ENCODE results near the gene GALNT17.
"Not testable (repeated sequence)": the region's sequence is repeated elsewhere in the genome, so short reads cannot be mapped to it uniquely, and the experiment has no call there.

GALNT17 gene

DNA sequence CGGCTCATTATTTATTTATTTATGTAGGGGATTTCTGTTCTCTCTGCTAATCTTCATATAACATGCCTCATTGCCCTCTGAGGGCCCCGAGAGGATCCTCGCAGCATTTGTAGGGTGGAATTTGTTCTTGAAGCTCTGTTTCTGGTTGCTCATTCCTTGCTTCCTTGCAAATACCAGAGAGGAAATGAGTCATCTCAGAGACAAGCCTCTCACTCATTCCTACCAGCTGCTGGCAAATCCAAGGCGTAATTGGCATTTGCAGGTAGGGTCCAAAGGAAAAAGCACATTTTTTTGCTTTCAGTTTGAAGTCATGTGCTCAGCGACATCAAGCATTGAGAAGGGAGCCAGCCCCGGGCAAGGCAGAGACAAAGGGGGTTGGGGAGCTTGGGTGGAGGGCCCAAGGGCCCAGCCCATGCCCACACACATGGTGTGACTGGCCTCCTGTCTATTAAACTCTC is 501.6 kb downstream of the GALNT17 start:
- Histone ChIP-seq H3K9me3 (ENCODE audit: control insufficient read depth, low read depth, low read length) (no peaks in the 10 kb centered on the region), H3K4me1 (ENCODE audit: control insufficient read depth, low read depth, low read length) (peaks cover 12% of the 10 kb centered on the region), H3K4me3 (ENCODE audit: low read length) (no peak overlapping the region), H3K36me3 (ENCODE audit: control insufficient read depth, low read depth, low read length) (no peaks in the 10 kb centered on the region), H3K27me3 (ENCODE audit: control insufficient read depth, insufficient read depth, low read length) (no peaks in the 10 kb centered on the region), H3K27ac (ENCODE audit: low read length) (no peak overlapping the region), H3K9ac (ENCODE audit: low read length) (no peak overlapping the region)

DNA sequence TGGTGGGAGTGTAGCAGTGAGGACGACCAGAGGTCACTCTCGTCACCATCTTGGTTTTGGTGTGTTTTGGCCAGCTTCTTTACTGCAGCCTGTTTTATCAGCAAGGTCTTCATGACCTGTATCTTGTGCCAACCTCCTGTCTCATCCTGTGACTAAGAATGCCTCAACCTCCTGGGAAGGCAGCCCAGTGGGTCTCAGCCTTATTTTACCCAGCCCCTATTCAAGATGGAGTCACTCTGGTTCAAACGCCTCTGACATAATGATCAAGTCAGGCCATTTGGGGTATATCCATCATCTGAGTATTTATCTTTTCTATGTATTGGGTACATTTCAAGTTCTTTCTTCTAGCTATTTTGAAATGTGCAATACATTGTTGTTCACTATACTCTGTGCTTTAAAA is 503.9 kb downstream of the GALNT17 start:
- H3K4me3 ChIP-seq (ENCODE audit: low read length); H3K36me3 ChIP-seq (ENCODE audit: control insufficient read depth, low read depth, low read length); H3K27ac ChIP-seq (ENCODE audit: low read length); H3K9ac ChIP-seq (ENCODE audit: low read length); H3K9me3 ChIP-seq (ENCODE audit: control insufficient read depth, low read depth, low read length); H3K27me3 ChIP-seq (ENCODE audit: control insufficient read depth, insufficient read depth, low read length): not testable (repeated sequence)
- peaks cover 12% of the 10 kb centered on the region for H3K4me1 ChIP-seq (ENCODE audit: control insufficient read depth, low read depth, low read length)

DNA sequence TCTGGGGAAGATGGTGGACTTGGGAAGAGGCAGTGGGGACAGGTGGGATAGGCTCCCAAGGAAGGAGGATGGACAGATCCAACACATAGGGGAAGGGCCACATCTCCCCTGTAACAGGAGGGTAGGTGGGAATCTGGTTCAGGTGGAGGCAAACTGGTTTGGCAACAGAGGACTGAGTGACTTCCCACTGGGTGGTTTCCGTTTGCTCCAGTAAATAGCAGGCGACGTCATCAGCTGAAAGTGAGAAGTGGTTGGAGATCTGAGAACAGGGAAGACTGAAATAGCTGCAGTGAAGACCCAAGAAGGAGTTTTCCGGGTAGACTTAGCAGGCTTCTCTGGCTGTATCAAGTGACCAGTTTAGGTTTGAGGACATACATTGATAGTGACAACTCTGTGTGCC is 504.4 kb downstream of the GALNT17 start:
- Histone ChIP-seq H3K9me3 (ENCODE audit: control insufficient read depth, low read depth, low read length) (no peaks in the 10 kb centered on the region), H3K27ac (ENCODE audit: low read length) (no peak overlapping the region), H3K4me1 (ENCODE audit: control insufficient read depth, low read depth, low read length) (peaks cover 12% of the 10 kb centered on the region), H3K36me3 (ENCODE audit: control insufficient read depth, low read depth, low read length) (no peaks in the 10 kb centered on the region), H3K9ac (ENCODE audit: low read length) (no peak overlapping the region), H3K27me3 (ENCODE audit: control insufficient read depth, insufficient read depth, low read length) (no peaks in the 10 kb centered on the region), H3K4me3 (ENCODE audit: low read length) (no peak overlapping the region)

DNA sequence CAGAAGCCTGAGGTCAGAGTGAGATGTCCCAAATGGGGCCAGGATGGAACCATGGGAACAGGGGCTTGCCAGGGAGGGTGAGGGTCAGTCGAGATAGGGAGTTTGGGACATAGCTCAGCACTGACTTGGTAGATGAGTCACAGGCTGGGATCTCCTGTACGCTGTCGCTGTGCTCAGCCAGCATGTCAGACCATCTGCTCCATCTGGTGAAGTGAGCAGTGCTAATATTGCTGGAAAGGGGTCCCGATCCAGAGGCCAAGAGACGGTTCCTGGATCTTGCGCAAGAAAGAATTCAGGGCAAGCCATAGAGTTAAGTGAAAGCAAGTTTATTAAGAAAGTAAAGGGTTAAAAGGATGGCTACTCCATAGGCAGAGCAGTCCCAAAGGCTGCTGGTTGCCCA is 505.6 kb downstream of the GALNT17 start:
- H3K9me3 ChIP-seq (ENCODE audit: control insufficient read depth, low read depth, low read length), result no peaks in the 10 kb centered on the region
- no peaks in the 10 kb centered on the region for H3K36me3 ChIP-seq (ENCODE audit: control insufficient read depth, low read depth, low read length)
- no peak overlapping the region for H3K4me3 ChIP-seq (ENCODE audit: low read length)
- peaks cover 12% of the 10 kb centered on the region for H3K4me1 ChIP-seq (ENCODE audit: control insufficient read depth, low read depth, low read length)
- H3K27ac ChIP-seq (ENCODE audit: low read length), result no peak overlapping the region
- no peak overlapping the region for H3K9ac ChIP-seq (ENCODE audit: low read length)
- no peaks in the 10 kb centered on the region for H3K27me3 ChIP-seq (ENCODE audit: control insufficient read depth, insufficient read depth, low read length)

DNA sequence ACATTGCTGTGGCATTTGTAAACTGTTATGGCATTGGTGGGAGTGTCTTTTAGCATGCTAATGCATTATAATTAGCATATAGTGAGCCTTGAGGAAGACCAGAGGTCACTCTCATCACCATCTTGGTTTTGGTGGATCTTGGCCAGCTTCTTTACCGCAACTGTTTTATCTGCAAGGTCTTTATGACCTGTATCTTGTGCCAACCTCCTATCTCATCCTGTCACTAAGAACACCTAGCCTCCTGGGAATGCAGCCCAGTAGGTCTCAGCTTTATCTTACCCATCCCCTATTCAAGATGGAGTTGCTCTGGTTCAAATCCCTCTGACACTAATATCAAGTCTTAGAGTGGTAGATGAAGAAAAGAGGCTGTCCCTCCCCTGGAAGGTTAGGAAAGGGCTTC is 506.2 kb downstream of the GALNT17 start:
- Histone ChIP-seq H3K4me1 (ENCODE audit: control insufficient read depth, low read depth, low read length) (peaks cover 10% of the 10 kb centered on the region), H3K9ac (ENCODE audit: low read length) (no peak overlapping the region), H3K27me3 (ENCODE audit: control insufficient read depth, insufficient read depth, low read length) (no peaks in the 10 kb centered on the region), H3K27ac (ENCODE audit: low read length) (no peak overlapping the region), H3K36me3 (ENCODE audit: control insufficient read depth, low read depth, low read length) (no peaks in the 10 kb centered on the region), H3K4me3 (ENCODE audit: low read length) (no peak overlapping the region), H3K9me3 (ENCODE audit: control insufficient read depth, low read depth, low read length) (no peaks in the 10 kb centered on the region)

DNA sequence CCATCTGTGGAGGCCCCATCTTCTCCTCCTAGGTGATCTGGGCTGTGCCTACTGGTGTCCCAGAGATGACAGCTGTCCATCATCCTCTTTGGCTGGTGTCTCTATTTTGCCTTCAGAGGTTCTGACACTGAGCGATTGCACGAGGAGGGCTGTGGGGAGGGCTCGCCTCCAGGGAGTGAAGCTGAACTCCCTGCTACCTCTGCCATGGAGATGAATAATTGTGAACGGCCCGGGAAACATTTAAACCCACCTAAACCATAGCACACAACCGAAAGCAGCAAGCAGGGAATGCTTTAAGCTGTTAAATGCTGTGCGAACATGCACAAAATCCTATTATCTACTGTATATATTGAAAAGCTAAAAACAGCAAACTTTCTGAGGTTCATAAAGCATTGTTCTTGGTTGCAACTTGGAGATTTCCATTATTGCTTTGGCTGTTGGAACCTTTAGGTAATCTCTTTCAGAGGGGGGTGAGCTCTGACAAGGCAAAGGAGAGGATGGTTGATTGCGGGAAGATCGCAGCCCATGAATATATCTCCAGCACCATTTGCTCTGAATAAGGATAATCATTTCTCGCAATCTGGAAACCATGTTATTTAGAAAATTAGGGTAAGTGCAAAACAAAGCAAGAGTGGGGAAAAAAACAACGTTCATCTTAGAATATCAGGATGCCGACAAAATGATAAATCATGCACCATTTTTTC is 507.6 kb downstream of the GALNT17 start:
- H3K27ac ChIP-seq (ENCODE audit: low read length), result no peak overlapping the region
- no peak overlapping the region for H3K4me3 ChIP-seq (ENCODE audit: low read length)
- no peaks in the 10 kb centered on the region for H3K27me3 ChIP-seq (ENCODE audit: control insufficient read depth, insufficient read depth, low read length)
- no peak overlapping the region for H3K9ac ChIP-seq (ENCODE audit: low read length)
- no peaks in the 10 kb centered on the region for H3K4me1 ChIP-seq (ENCODE audit: control insufficient read depth, low read depth, low read length)
- no peaks in the 10 kb centered on the region for H3K36me3 ChIP-seq (ENCODE audit: control insufficient read depth, low read depth, low read length)
- H3K9me3 ChIP-seq (ENCODE audit: control insufficient read depth, low read depth, low read length), result no peaks in the 10 kb centered on the region

DNA sequence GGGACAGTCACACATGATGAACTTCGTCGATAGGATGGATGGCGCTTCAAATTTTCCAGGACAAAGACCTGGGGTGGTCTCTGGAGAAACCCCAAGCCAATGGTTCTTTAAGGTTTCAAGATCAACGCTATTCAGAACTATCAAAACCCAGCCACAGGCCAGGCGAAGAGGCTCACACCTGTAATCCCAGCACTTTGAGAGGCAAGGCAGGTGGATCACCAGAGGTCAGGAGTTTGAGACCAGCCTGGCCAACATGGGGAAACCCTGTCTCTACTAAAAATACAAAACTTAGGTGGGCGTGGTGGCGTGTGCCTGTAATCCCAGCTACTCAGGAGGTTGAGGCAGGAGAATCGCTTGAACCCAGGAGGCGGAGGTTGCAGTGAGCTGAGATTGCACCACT is 511.1 kb downstream of the GALNT17 start:
- H3K27ac ChIP-seq (ENCODE audit: low read length); H3K9me3 ChIP-seq (ENCODE audit: control insufficient read depth, low read depth, low read length); H3K27me3 ChIP-seq (ENCODE audit: control insufficient read depth, insufficient read depth, low read length); H3K4me3 ChIP-seq (ENCODE audit: low read length); H3K4me1 ChIP-seq (ENCODE audit: control insufficient read depth, low read depth, low read length); H3K9ac ChIP-seq (ENCODE audit: low read length); H3K36me3 ChIP-seq (ENCODE audit: control insufficient read depth, low read depth, low read length): not testable (repeated sequence)

DNA sequence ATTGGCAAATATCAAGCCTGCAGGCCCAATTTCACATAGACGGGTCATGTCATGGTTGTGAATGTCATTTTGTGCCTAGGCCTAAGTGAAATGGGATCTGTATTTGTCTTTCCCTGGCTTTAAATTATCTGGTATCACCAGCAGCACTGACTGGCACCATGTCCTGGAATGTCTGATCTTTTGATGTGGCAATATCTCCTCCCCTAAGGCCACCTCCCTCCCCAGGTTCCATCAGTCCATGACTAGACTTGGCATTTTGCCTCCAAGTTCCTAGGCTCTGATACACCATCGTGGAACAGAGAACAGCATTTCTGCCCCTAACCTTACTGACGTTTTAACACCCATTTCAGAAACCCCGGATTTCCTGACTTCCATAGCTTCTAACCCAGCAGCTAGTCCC is 513.9 kb downstream of the GALNT17 start:
- no peak overlapping the region for H3K9ac ChIP-seq (ENCODE audit: low read length)
- no peak overlapping the region for H3K27ac ChIP-seq (ENCODE audit: low read length)
- H3K4me1 ChIP-seq (ENCODE audit: control insufficient read depth, low read depth, low read length), result peaks cover 3% of the 10 kb centered on the region
- H3K9me3 ChIP-seq (ENCODE audit: control insufficient read depth, low read depth, low read length), result no peaks in the 10 kb centered on the region
- no peaks in the 10 kb centered on the region for H3K36me3 ChIP-seq (ENCODE audit: control insufficient read depth, low read depth, low read length)
- no peak overlapping the region for H3K4me3 ChIP-seq (ENCODE audit: low read length)
- H3K27me3 ChIP-seq (ENCODE audit: control insufficient read depth, insufficient read depth, low read length), result no peaks in the 10 kb centered on the region

DNA sequence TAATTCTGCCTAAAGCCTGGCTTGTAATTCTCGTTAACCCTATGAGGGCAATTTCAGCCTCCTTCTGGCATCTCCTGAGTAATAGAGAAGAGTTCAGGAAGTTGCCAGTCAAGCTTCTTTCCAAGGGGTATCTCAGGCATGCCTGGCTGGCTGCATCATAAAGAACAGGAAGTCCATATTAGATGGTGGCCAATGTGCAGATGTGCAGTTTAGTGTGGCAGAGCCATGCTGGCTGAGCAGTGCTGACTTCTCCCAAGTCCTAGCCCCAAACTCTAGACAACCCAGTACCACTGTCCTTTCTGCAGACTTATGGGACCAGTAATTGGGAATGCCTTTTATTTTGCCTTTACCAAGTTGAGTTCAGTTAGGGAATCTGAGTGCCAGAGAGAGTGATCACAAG is 517.9 kb downstream of the GALNT17 start:
- no peaks in the 10 kb centered on the region for H3K36me3 ChIP-seq (ENCODE audit: control insufficient read depth, low read depth, low read length)
- H3K4me1 ChIP-seq (ENCODE audit: control insufficient read depth, low read depth, low read length), result peaks cover 10% of the 10 kb centered on the region
- no peaks in the 10 kb centered on the region for H3K9me3 ChIP-seq (ENCODE audit: control insufficient read depth, low read depth, low read length)
- H3K27ac ChIP-seq (ENCODE audit: low read length), result no peak overlapping the region
- H3K9ac ChIP-seq (ENCODE audit: low read length), result no peak overlapping the region
- no peaks in the 10 kb centered on the region for H3K27me3 ChIP-seq (ENCODE audit: control insufficient read depth, insufficient read depth, low read length)
- H3K4me3 ChIP-seq (ENCODE audit: low read length), result no peak overlapping the region

DNA sequence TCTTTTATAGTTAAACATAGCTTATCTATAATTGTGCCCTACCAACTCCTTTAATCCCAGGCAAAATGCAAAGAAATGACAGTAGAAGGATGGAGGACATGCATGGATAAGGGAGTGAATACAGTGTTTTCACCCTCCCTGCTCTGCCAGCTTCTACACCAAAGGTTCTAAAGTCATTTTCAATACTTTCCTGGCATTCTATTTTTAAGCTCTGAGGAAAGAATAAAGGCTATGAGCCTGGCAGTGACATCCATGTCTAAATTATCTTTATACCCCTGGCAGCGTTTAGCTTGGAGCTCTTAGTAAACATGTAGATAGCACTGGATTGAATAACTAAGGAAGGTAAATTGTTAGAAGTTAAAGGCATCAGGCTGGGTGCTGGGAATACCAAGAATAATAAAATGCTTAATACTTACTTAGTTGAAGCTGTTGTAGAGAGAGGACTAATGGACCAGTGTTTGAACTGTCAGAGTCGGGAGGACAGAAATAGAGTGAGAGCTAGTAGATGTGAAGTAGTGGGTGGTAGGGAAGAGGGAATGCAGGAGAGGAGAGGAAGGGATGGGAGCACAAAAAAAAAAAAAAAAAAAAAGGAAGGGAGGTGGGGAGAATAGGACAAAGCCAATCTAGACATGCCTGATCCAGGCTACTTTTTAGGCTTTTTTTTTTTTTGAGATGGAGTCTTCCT is 518.9 kb downstream of the GALNT17 start:
- H3K4me1 ChIP-seq (ENCODE audit: control insufficient read depth, low read depth, low read length), result peaks cover 10% of the 10 kb centered on the region
- no peaks in the 10 kb centered on the region for H3K36me3 ChIP-seq (ENCODE audit: control insufficient read depth, low read depth, low read length)
- no peak overlapping the region for H3K27ac ChIP-seq (ENCODE audit: low read length)
- H3K4me3 ChIP-seq (ENCODE audit: low read length), result no peak overlapping the region
- H3K27me3 ChIP-seq (ENCODE audit: control insufficient read depth, insufficient read depth, low read length), result no peaks in the 10 kb centered on the region
- no peaks in the 10 kb centered on the region for H3K9me3 ChIP-seq (ENCODE audit: control insufficient read depth, low read depth, low read length)
- H3K9ac ChIP-seq (ENCODE audit: low read length), result no peak overlapping the region

DNA sequence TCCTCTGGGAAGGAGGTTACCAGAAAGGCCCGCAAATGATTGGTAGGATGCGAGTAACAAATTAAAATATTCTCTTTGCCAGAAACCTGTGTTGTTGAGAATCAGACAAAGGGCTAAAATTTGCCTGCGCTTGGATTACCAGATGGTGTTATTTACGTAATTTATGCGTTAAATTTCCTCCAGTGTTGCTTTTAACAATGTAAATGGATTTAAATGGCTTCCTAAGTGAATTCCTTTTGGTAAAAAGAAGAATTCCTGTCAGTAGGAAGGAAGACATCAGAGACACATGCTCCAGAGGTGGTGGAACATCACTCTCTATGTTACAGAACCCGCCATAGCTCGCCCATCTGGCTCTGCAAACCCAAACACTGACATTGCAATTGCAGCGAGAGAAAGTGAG is 520.6 kb downstream of the GALNT17 start:
- no peak overlapping the region for H3K27ac ChIP-seq (ENCODE audit: low read length)
- no peak overlapping the region for H3K4me3 ChIP-seq (ENCODE audit: low read length)
- no peaks in the 10 kb centered on the region for H3K36me3 ChIP-seq (ENCODE audit: control insufficient read depth, low read depth, low read length)
- H3K9ac ChIP-seq (ENCODE audit: low read length), result no peak overlapping the region
- H3K4me1 ChIP-seq (ENCODE audit: control insufficient read depth, low read depth, low read length), result peaks cover 10% of the 10 kb centered on the region
- no peaks in the 10 kb centered on the region for H3K9me3 ChIP-seq (ENCODE audit: control insufficient read depth, low read depth, low read length)
- H3K27me3 ChIP-seq (ENCODE audit: control insufficient read depth, insufficient read depth, low read length), result no peaks in the 10 kb centered on the region

DNA sequence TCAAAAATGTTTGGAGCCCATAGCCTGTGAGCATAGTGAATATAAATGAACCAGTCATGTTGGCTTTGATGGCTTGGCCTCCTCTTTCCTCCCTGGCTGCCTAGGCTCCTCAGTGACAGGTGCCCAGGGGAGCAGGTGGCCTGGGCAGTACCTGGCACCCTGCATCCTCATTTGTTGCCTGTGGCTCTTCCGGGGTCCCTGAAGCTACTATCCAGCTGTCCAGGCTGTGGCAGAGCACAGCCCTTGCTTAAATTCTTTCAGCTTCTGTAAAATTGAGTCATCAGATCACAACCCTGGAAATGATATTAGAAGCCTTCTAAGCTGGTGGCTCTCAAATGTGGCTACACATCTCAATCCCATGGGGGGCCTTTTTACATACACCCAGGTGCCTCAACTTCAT is 525.4 kb downstream of the GALNT17 start:
- Histone ChIP-seq H3K4me3 (ENCODE audit: low read length) (no peak overlapping the region), H3K27me3 (ENCODE audit: control insufficient read depth, insufficient read depth, low read length) (no peaks in the 10 kb centered on the region), H3K36me3 (ENCODE audit: control insufficient read depth, low read depth, low read length) (no peaks in the 10 kb centered on the region), H3K9me3 (ENCODE audit: control insufficient read depth, low read depth, low read length) (no peaks in the 10 kb centered on the region), H3K4me1 (ENCODE audit: control insufficient read depth, low read depth, low read length) (peaks cover 2% of the 10 kb centered on the region), H3K9ac (ENCODE audit: low read length) (no peak overlapping the region), H3K27ac (ENCODE audit: low read length) (no peak overlapping the region)
